HCT116 (cell line): ENCODE data around the gene GDI1. TPM values are rescaled to one million over a fixed set of nuclear protein-coding genes. Genes with fewer than 3 reads are reported as not detected.

Experiments used
- ATAC-seq: fragments of 200-7000 bp; cut with Tn5 transposase; 2 replicates; pipeline ENCODE4 v1.9.1; 2020; ENCODE audit warnings: mild to moderate bottlenecking, moderate library complexity
- BruUV-seq: library from RNA; stranded (reverse); fragments of 400-500 nt; replicated peaks from 2 replicates; lab custom pipeline; 2021; lab: Mats Ljungman, UMichigan
- CTCF ChIA-PET: fragments of 300-600 bp; sonication (Branson Sonifier 250); formaldehyde crosslinking; loops from one replicate; lab custom pipeline; 2021; ENCODE audit warnings: antibody characterized with exemption; lab: Charles Lee
- POLR2A ChIA-PET: fragments of 300-600, 350-600 bp; sonication (Branson Sonifier 250); formaldehyde crosslinking; loops from one replicate; lab custom pipeline; 2021; ENCODE audit warnings: antibody characterized with exemption; lab: Charles Lee
- RAD21 ChIA-PET, 2 experiments: fragments of 300-600 bp; sonication (Branson Sonifier 250); formaldehyde crosslinking; loops; one replicate each; lab custom pipeline; 2023; ENCODE audit warnings: low total read pairs in 2 of 2; ENCODE audit not compliant: uncharacterized antibody in 2 of 2, unreplicated experiment in 2 of 2, low non-redundant PET in 1 of 2; lab: Charles Lee
- DNase-seq: peaks from one replicate; pipeline ENCODE4 v3.0.0-alpha.2; 2010; ENCODE audit warnings: low read depth, low spot score
- H2AFZ ChIP-seq: fragments of 200-600 bp; shearing (Covaris generic), sonication (generic); 2 replicates; pipeline ENCODE4 v1.6.1; 2017; ENCODE audit warnings: low read depth, mixed run types, mixed read lengths, antibody characterized with exemption, low read length; ENCODE audit not compliant: poor library complexity, severe bottlenecking
- H3K27ac ChIP-seq: 2 replicates; pipeline ENCODE4 v1.5.1; 2012; ENCODE audit warnings: low read depth, low read length
- H3K27me3 ChIP-seq: fragments of 200-600 bp; sonication (generic); 2 replicates; pipeline ENCODE4 v1.6.1; 2016; ENCODE audit warnings: mixed run types, low read length, mixed read lengths; ENCODE audit not compliant: insufficient read depth
- H3K36me3 ChIP-seq, 2 experiments: fragments of 200-500 bp in 1 of 2; fragments of 200-600 bp in 1 of 2; sonication (Bioruptor generic) in 1 of 2; sonication (generic) in 1 of 2; 2 replicates each; pipeline versions ENCODE4 v1.5.1 to v1.6.1; 2014 to 2016; ENCODE audit warnings: low read length in 2 of 2, inconsistent platforms in 1 of 2, mixed read lengths in 1 of 2, mixed run types in 1 of 2; ENCODE audit not compliant: insufficient read depth in 2 of 2, control insufficient read depth in 1 of 2
- H3K4me1 ChIP-seq, 2 experiments: fragments of 200-600 bp in 1 of 2; sonication (generic) in 1 of 2; 2 replicates each; pipeline versions ENCODE4 v1.5.1 to v1.6.1; 2012 to 2017; ENCODE audit warnings: low read length in 2 of 2, inconsistent platforms in 1 of 2, mild to moderate bottlenecking in 1 of 2, mixed read lengths in 1 of 2, mixed run types in 1 of 2, moderate library complexity in 1 of 2; ENCODE audit not compliant: insufficient read depth in 2 of 2, control insufficient read depth in 1 of 2
- H3K4me2 ChIP-seq: fragments of 200-600 bp; sonication (generic); 2 replicates; pipeline ENCODE4 v1.6.1; 2017; ENCODE audit warnings: mixed run types, low read length, mixed read lengths
- H3K4me3 ChIP-seq, 2 experiments: fragments of 200-600 bp in 1 of 2; sonication (generic) in 1 of 2; replicated peaks in 1 of 2; 2 replicates each; pipeline ENCODE4 v1.5.1; 2011 to 2016; ENCODE audit warnings: low read length in 2 of 2, control low read depth in 1 of 2, low read depth in 1 of 2, mild to moderate bottlenecking in 1 of 2, mixed read lengths in 1 of 2, mixed run types in 1 of 2
- H3K79me2 ChIP-seq: fragments of 200-600 bp; sonication (generic); 2 replicates; pipeline ENCODE4 v1.6.1; 2017; ENCODE audit warnings: mild to moderate bottlenecking, mixed run types, low read length, moderate library complexity, mixed read lengths; ENCODE audit not compliant: insufficient read depth
- H3K9ac ChIP-seq: fragments of 200-600 bp; sonication (generic); 2 replicates; pipeline ENCODE4 v1.6.1; 2016; ENCODE audit warnings: low read length, mixed read lengths
- H3K9me2 ChIP-seq: fragments of 200-600 bp; sonication (generic), shearing (Covaris generic); 2 replicates; pipeline ENCODE4 v1.6.1; 2017; ENCODE audit warnings: mixed run types, mild to moderate bottlenecking, moderate library complexity; ENCODE audit not compliant: insufficient read depth
- H3K9me3 ChIP-seq, 2 experiments: fragments of 200-500 bp in 1 of 2; fragments of 200-600 bp in 1 of 2; sonication (Bioruptor generic) in 1 of 2; sonication (generic) in 1 of 2; 2 replicates each; pipeline ENCODE4 v1.6.1; 2014 to 2017; ENCODE audit warnings: low read length in 2 of 2, mixed read lengths in 2 of 2, inconsistent platforms in 1 of 2, low read depth in 1 of 2, mild to moderate bottlenecking in 1 of 2, mixed run types in 1 of 2, moderate library complexity in 1 of 2; ENCODE audit not compliant: control insufficient read depth in 1 of 2, insufficient read depth in 1 of 2
- H4K20me1 ChIP-seq: fragments of 200-600 bp; sonication (generic), shearing (Covaris generic); 2 replicates; pipeline ENCODE4 v1.6.1; 2017; ENCODE audit warnings: mixed run types, mild to moderate bottlenecking, moderate library complexity; ENCODE audit not compliant: insufficient read depth
- CBX3 ChIP-seq: IDR thresholded peaks from 2 replicates; pipeline ENCODE4 v1.6.1; 2012; ENCODE audit warnings: low read depth
- CEBPB ChIP-seq: IDR thresholded peaks from 2 replicates; pipeline ENCODE4 v1.6.1; 2012; ENCODE audit warnings: low read depth
- CTCF ChIP-seq, 3 experiments: fragments of 200-600 bp in 1 of 3; sonication (generic) in 1 of 3; IDR thresholded peaks in 2 of 3; conservative IDR thresholded peaks in 1 of 3; 2 replicates each; pipeline ENCODE4 v1.5.1; 2012 to 2017; ENCODE audit warnings: low read depth in 2 of 3, low read length in 2 of 3, antibody characterized with exemption in 1 of 3, borderline replicate concordance in 1 of 3, control low read depth in 1 of 3, mild to moderate bottlenecking in 1 of 3, mixed read lengths in 1 of 3, mixed run types in 1 of 3, moderate library complexity in 1 of 3; ENCODE audit not compliant: insufficient read depth in 1 of 3
- ELF1 ChIP-seq: IDR thresholded peaks from 2 replicates; pipeline ENCODE4 v1.6.1; 2012; ENCODE audit warnings: low read depth, borderline replicate concordance
- EZH2 ChIP-seq: fragments of 200-600 bp; sonication (generic); IDR thresholded peaks from 2 replicates; pipeline ENCODE4 v1.6.1; 2017; ENCODE audit warnings: antibody characterized with exemption, mixed run types
- EZH2phosphoT487 ChIP-seq: fragments of 200-600 bp; IDR thresholded peaks from 2 replicates; pipeline ENCODE4 v1.6.1; 2018; ENCODE audit warnings: antibody characterized with exemption, borderline replicate concordance
- JUND ChIP-seq: IDR thresholded peaks from 2 replicates; pipeline ENCODE4 v1.6.1; 2012
- MAX ChIP-seq: IDR thresholded peaks from 2 replicates; pipeline ENCODE4 v1.6.1; 2012
- POLR2A ChIP-seq: IDR thresholded peaks from 2 replicates; pipeline ENCODE4 v1.7.0; 2011; ENCODE audit warnings: borderline replicate concordance; ENCODE audit not compliant: insufficient read depth, insufficient read length; ENCODE audit errors: extremely low read depth
- POLR2AphosphoS5 ChIP-seq: IDR thresholded peaks from 2 replicates; pipeline ENCODE4 v1.6.1; 2011; ENCODE audit warnings: mild to moderate bottlenecking, low read depth, low read length, moderate library complexity
- RAD21 ChIP-seq: IDR thresholded peaks from 2 replicates; pipeline ENCODE4 v1.6.1; 2012; ENCODE audit warnings: low read depth, mild to moderate bottlenecking
- REST ChIP-seq: IDR thresholded peaks from 2 replicates; pipeline ENCODE4 v1.6.1; 2012; ENCODE audit warnings: low read depth
- SP1 ChIP-seq: IDR thresholded peaks from 2 replicates; pipeline ENCODE4 v1.6.1; 2012; ENCODE audit warnings: low read depth
- SRF ChIP-seq: IDR thresholded peaks from 2 replicates; pipeline ENCODE4 v1.6.1; 2012; ENCODE audit warnings: low read depth
- YY1 ChIP-seq: IDR thresholded peaks from 2 replicates; pipeline ENCODE4 v1.6.1; 2011; ENCODE audit warnings: low read length, low read depth, moderate library complexity, mild to moderate bottlenecking; ENCODE audit not compliant: insufficient replicate concordance; ENCODE audit errors: extremely low read depth
- intact Hi-C: fragments of 100-400 bp; cut with micrococcal nuclease; formaldehyde crosslinking; loops from 2 replicates; pipeline ENCODE4 v1.10.0; 2022
- total RNA-seq: library from RNA; stranded (reverse); gene quantifications from one replicate; pipeline ENCODE4 v1.2.1, GENCODE V29; 2021; ENCODE audit not compliant: unreplicated experiment

GDI1 gene
- total RNA-seq, 1 experiment from 2014 or later = 122 TPM

- no peak for DNase-seq
- H2AFZ ChIP-seq = no peak overlapping the region
- H3K36me3 ChIP-seq = peaks cover 0 to 10% of the 10 kb centered on the region in 2 experiments; a peak in 1 of 4 replicates
- TF ChIP-seq YY1 (no peak), REST (no peak), CEBPB (no peak), MAX (no peak), POLR2AphosphoS5 (no peak), JUND (no peak), POLR2A (no peak), CBX3 (no peak), CTCF (IDR thresholded peaks at IDR 0.05 in 2 of 3, conservative IDR thresholded peaks at IDR 0.05 in 1 of 3; ENCODE audit: borderline replicate concordance in 1 of 3, insufficient read depth in 1 of 3, low read depth in 2 of 3, low read length in 2 of 3) (no peak), RAD21 (no peak), EZH2 (no peak), ELF1 (no peak), EZH2phosphoT487 (no peak), SRF (no peak), SP1 (no peak)
- TF ChIP-seq, all 23 proteins: peak for 0
- Histone ChIP-seq H3K27ac (peak overlapping the region; percentile 26; the same call in 1 of the 2 replicates), H3K4me3 (no peak overlapping the region; a peak in 1 of 4 replicates), H3K9ac (no peak overlapping the region), H4K20me1 (no peaks in the 10 kb centered on the region), H3K4me1 (peaks cover 9 to 32% of the 10 kb centered on the region in 2 experiments), H3K4me2 (peak overlapping the region; percentile 74; the same call in 1 of the 2 replicates), H3K9me3 (no peaks in the 10 kb centered on the region), H3K79me2 (peaks cover 15% of the 10 kb centered on the region), H3K27me3 (no peaks in the 10 kb centered on the region), H3K9me2 (no peaks in the 10 kb centered on the region)
- BruUV-seq = no TSS peak
- ChIA-PET CTCF (no interaction called here), RAD21 (no interaction called here), POLR2A (no interaction called here)
- intact Hi-C loops = no loop called here
- no peak for ATAC-seq
These were observed 47.5 kb downstream of the GDI1 start for GRCh38 chrX:154484255-154485149.
